SIG-M5 treated with dmso at 0.1 percent for 504 hours (cell line): ENCODE results near the gene LMAN2.

Source experiments
- DNase-seq: peaks from one replicate; lab custom pipeline; 2025; ENCODE audit not compliant: unreplicated experiment; lab: John Stamatoyannopoulos, UW

The LMAN2 gene, protein sequence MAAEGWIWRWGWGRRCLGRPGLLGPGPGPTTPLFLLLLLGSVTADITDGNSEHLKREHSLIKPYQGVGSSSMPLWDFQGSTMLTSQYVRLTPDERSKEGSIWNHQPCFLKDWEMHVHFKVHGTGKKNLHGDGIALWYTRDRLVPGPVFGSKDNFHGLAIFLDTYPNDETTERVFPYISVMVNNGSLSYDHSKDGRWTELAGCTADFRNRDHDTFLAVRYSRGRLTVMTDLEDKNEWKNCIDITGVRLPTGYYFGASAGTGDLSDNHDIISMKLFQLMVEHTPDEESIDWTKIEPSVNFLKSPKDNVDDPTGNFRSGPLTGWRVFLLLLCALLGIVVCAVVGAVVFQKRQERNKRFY

DNA sequence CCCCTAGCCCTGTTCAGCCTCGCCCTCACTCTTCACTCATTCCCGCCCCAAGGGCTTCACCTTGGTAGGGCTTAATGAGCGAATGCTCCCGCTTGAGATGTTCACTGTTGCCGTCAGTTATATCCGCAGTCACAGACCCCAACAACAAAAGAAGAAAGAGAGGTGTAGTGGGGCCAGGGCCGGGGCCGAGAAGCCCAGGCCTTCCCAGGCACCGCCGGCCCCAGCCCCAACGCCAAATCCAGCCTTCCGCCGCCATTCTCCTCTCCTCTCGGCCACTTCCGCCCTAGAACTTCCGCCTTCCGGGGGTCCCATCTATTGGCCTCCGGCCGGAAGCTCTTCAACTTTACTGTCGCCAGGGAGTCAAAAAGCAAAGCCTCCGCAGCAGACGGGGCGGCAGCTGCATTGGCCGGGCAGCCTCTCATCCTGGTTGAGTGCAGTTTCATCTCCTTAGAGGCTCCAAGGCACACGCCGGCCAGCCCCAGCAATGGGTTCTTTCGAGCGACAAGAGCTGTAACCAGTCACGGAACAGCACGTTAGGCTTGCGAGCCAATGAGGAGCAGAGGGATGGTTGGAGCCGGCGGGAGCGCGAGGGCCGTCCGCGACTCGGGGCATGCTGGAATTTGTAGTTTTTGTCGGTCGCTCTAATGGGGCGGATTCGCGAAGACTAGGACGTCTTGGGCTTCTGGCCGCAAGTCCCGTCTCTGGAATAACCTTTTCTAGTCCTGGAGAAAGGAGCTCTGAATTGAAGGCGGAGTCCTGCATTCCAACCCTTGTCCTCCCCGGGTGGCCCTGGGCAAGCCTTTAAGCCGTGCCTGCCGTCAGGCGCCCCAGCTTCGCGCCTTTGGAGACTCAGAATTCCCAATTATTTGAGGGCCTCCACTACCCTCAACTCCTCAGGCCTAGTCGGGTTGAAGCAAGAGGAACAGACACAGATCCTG lies at the start of gene LMAN2:
TSS of gene LMAN2 (minus strand) at position 277 of the 938 bp plus-strand sequence. CDS start at position 256, 21 bp downstream.
- DNase-seq: peak; percentile 96

DNA sequence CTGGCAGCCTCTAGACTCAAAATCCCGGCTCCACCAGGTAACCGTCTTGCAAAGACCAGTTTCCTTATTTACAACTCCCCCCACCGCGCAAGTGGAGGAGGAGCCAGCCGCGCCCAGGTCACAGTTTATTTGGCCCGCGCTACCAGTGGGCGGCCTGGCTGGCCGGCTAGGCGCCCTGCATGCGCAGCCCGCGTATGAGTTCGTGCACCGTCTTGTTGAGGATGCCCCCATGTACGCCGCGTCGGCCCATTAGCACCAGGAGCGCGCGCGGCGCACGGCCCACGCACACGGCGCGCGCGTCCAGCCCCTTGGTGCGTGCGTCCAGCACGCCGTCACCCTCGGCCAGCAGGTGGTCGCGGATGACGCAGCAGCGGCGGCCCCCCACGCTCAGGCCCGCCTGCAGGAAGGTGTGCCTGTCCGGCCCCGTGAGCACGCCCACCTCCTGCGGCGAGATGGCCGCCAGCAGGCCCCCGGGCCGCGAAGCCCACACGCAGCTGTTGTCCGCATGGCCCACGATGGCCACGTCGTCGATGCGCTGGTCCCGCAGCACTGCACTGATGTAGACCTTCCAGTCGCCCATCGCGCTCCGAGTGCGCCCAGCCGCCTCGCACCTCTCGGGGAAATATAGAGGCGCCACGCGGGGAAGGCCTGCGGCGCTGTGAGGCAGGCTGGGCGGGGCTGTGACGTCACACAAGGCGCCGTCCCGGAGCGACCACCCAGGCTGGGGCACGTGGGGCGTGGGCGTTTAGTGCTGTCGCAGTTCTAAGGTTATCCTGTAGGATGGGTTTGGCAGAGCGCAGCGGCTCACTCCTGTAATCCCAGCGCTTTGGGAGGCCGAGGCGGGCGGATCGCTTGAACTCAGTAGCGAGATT lies 48.8 kb upstream of the LMAN2 start, which contains the start of gene PFN3:
TSS of gene PFN3 (minus strand) at position 665 of the 872 bp plus-strand sequence. CDS start at position 580, 85 bp downstream.
- no peak for DNase-seq

DNA sequence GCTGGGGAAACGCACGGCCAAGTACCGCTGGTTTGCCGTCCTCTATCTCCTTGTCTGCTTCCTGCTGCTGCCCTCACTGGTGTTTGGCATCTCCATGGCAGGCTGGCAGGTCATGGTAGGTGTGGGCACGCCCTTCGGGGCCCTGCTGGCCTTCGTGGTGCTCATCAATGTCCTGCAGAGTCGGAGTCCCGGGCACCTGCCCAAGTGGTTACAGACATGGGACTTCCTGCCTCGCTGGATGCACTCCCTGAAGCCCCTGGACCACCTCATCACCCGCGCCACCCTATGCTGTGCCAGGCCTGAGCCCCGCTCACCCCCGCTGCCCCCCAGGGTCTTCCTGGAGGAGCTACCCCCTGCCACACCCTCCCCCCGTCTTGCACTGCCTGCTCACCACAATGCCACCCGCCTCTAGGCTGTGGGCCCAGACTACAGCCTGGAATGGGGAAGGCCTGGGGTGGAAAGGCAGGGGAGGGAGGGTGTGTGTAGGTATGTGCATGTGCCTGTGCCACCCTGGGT lies 46.5 kb upstream of the LMAN2 start:
- no peak for DNase-seq

DNA sequence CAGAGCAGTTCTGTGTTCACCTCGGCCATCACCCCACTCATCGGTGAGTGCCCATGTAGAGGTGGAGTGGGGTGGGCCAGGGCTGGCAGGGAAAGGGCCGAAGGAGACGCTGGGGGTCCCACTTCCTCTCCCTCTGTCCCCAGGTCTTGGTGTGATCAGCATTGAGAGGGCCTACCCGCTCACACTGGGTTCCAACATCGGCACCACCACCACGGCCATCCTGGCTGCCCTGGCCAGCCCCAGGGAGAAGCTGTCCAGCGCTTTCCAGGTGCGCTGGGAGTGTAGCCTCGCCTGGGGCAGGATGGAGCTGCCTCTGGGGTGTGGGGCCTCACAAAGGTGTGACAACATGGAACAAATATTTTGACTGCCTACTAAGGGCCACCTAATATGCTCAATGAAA lies 45.3 kb upstream of the LMAN2 start:
- no peak for DNase-seq

DNA sequence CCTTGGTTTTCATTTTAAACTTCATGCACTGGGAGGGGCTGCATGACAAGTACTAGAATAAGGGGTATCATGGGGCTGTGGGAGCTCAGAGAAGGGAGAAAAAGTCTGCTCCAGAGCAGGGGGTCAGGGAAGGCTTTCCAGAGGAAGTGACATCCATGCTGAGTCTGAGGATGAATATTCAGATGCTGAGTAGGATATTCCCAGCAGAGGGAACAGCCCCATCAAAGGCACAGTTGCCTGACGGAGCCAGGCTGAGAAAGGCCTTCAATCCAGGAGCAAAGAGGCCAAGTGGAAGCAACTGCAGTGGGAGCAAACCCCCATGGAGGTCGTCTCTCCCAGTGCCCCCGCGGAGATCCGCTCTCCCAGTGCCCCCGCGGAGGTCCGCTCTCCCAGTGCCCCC lies 44.6 kb upstream of the LMAN2 start:
- no peak for DNase-seq

DNA sequence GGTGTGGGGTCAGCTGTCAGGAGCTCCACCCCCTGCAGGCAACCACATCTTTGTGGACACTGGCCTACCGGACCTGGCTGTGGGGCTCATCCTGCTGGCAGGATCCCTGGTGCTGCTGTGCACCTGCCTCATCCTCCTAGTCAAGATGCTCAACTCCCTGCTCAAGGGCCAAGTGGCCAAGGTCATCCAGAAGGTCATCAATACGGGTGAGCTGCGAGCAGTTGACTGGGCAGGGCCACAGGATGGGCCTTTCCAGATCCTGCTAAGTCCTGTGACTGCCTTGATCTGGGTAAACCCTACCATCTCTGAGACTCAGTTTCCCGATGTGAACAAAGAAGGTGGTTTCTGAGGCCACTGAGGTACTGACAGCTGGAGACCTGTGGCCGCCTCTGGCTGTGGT lies 42.5 kb upstream of the LMAN2 start:
- DNase-seq: no peak

DNA sequence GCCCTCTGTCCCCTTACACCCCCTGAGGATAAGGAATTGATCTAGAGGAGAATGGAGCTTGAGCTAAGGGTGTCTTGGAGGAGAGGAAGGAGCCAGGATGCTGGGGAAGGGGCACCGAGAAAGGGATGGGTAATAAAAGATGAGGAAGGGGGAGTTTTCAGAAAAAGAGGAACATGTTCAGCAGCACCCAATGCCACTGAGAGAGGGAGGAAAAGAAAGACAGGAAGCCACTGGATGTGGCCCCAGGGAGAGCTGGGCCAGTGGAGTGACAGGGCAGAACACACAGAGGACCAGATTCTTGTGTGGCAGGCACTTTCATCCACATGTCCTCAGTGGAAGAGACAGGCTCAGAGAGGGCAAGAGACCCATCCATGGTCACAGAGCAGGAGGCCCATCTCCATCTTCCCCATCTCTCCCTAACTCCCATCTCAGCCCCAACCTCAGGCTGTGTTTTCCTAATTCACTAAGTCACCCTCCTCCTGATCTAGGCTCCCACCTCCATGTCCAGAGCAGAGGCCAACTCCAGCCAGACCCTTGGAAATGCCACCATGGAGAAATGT lies 41.8 kb upstream of the LMAN2 start:
- peak; percentile 71 for DNase-seq

DNA sequence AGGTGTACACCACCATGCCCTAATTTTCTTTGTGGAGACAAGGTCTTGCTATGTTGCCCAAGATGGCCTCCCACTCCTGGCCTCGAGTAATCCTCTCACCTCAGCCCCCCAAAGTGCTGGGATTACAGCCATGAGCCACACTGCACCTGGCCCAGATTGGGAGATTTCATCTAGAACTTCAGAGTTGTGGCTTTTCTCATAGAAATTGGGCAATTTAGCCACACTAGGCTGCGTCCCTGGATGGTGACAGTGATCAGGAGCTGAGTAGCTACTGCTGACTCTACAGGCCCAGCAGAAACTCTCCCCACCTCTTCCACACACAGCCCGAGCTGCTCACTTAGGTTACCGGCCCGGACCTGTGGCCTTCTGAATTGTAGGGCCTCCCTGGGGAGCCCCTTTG lies 41.3 kb upstream of the LMAN2 start:
- DNase-seq: peak; percentile 22

DNA sequence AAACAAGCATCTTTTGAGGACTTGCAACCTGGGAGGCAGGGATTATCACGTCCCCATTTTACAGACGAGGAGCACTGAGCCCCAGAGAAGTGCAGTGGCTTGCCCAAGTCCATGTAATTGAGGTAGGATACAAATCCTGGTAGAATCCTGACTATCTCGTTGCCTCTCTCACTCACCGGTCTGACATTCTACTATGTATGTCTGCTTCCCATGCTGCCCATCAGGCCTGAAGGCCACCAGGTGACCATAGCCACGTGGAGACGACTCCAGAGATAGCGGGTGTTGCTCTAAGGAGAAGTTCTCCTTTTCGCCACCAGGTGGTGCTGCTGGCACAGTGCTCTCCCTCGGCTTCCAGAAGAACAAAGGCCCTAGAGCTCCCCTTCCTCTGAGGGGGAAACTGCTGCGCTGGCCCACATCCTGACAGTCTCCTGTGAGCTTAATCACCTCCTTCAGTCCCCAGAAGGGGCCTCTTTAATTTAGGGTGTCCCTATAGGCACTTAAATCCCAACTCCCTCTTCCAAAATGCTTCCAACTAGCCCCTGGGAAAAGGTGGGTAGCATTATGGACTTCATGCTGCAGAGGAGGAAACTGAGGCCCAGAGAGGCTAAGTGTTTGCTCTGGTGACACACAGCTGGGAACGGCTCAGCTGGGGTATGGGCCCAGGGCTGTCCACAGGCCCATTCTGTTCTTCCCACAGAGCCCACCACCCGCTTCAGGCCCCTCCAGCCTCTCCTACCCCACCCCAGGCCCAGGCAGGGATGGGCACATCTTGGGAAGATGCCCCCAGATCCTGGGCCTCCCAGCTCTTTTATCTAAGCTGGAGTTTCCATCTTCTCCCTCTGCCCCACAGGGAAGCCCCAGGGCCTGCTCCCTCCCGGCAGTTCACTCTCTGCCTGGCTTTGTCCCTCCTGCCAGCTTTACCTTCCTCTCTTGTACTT lies 39.2 kb upstream of the LMAN2 start:
- peak; percentile 80 for DNase-seq

DNA sequence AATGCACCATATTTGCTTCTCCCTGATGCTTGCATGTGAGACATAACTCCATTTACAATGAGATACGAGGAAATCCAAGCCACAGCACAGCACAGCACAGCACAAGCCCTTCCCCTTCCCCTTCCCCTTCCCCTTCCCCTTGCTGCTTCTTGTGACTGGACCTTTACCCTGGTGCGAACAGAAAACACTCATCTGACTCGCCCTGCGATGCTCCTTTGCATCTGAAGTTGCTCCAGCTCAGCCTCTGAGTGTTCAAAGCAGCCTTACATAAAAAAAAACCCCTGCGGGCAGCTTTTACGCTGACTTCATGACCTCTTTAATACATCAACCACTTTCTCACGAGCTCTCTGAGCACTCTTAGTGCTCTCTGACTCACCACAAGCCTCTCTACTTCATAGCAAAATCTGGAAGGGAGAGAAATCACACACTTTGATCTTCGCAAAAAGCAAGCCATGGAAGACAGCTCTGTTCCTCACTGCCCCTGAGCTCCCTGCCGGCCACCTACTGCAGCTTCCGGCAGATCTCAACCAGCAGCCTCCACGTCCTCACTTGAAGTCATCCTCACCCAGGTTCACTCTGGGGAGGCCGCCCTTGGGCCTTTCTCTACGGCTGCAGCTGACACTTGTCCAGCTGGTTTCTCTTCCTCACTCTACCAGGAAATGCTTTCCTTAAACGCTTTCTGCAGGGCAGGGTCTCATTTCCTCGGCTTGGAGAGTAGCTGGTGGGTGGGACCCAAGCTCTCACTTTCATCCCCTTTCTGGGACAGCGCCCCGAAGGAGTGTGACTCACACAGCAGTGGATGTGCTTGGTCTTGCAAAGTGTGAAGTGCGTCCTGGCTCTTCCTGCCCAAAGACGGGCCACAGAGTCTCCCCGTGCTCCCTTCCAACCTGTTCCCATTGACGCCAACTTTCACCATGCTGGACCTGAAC lies 38.0 kb upstream of the LMAN2 start:
- peak; percentile 81 for DNase-seq

DNA sequence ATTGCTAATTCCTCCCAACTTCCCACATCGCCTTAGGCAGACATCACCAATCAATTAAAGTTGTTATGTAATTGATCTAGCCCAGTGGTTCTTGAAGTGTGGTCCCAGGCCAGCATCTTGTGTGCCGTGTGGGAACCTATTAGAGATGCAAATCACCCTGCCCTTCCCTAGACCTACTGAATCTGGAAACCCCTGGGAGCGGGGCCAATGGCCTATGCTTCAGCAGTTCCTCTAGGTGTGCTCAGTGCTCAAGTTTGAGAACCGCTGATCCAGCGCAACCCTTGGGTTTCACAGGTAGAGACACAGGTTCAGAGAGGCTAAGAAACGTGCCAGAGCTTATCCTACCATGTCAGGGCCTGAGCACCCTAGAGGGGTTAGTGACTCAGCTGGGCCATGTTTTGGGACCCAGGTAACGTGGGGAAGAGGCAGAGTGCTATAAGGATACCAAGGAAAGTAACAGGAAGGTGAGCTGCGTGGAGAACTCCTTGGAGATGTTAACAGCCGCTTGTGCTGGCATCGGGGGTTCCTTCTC lies 37.1 kb upstream of the LMAN2 start:
- DNase-seq: no peak

DNA sequence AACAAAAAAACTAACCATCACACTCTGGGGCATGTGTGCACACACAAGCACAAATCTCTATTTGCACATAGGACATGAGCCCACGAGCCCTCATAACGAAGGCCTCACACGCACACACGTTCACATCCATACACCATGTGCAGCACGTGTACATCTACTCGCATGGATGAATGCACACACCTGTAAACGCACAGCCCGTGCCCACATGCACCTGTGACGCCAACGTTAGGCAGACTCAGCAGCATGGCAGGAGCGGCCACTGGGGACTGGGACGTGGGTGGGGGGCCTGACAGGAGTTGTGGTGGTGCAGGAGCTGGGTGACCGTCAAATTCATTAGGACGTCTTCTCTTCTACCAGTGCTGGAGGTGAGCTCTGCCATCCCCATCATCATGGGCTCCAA lies 35.9 kb upstream of the LMAN2 start:
- no peak for DNase-seq

DNA sequence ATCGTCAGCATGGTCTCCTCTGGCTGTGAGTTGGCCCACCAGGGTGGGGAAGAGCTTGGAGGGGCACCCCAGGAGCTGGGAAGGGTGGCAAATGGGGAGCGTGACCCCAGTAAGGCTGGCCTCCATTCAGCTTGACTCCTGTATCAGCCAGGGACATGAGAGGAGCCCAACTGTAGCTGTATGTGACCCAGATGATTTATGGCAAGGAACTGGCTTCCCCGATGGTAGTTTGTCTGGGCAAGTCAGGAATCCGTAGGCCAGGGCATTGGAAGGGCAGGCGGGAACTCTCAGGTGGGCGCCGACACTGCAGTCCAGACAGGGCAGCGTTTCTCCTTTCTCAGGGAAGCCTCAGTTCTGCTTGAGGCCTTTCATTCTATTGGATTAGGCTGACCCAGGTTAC lies 35.1 kb upstream of the LMAN2 start:
- no peak for DNase-seq

DNA sequence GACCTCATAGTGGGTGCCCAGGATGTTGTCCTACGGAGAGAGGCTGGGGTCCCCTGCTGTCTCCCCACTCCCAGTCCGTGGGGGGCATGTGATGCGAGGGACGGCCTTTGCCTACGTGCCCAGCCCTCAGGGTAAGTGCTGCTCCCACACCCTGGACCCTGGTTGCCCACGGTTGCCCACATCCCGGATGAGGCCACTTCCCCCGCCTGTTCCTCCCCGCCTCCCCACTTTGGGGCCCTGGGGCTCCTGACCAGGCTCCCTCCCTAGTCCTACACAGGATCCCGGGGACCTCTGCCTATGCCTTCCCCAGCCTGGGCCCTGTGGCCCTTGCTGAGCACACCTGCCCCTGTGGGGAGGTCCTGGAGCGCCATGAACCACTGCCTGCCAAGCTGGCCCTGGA lies 34.3 kb upstream of the LMAN2 start:
- DNase-seq: no peak

DNA sequence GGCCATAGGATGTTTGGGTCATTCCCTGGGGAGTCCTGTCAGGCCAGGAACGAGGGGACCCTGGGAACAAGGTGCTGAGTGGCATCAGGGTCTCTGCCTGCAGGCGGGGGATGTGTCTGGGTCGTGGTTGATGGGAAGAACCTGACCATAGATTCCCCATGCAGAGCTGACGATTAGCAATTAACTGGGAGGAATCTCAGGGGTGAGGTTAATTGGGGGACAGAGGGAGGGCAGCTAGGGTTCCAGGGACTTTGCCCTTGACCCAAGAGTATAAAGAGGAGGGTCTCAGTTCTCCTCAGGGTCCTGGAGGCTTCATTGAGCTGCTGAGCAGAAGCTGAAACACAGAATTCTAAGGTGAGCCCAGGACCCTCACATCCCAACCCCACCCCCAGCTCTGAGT lies 32.7 kb upstream of the LMAN2 start, which contains the start of gene SLC34A1:
TSS of gene SLC34A1 (plus strand) at position 301 of the 400 bp plus-strand sequence. CDS start 1,308 bp downstream, outside the sequence.
- DNase-seq: no peak

DNA sequence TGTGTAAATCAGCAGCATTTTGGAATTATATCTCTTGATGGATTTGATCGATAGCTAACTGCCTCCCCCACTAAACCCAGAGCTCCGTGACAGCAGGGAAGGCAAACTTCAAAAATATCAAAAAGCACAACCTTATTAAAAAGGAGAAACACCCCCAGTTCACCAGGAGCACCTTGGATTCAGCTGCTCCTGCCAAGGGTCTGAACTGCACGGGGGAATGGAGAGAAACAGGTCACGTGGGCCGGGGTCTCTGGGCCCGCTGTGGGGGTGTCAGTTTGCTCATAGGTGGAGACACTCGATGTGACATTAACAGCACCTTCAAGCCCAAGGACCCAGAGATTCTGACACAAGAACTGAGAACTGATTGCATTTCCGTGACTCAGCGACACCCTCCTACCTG lies 31.7 kb upstream of the LMAN2 start:
- no peak for DNase-seq

DNA sequence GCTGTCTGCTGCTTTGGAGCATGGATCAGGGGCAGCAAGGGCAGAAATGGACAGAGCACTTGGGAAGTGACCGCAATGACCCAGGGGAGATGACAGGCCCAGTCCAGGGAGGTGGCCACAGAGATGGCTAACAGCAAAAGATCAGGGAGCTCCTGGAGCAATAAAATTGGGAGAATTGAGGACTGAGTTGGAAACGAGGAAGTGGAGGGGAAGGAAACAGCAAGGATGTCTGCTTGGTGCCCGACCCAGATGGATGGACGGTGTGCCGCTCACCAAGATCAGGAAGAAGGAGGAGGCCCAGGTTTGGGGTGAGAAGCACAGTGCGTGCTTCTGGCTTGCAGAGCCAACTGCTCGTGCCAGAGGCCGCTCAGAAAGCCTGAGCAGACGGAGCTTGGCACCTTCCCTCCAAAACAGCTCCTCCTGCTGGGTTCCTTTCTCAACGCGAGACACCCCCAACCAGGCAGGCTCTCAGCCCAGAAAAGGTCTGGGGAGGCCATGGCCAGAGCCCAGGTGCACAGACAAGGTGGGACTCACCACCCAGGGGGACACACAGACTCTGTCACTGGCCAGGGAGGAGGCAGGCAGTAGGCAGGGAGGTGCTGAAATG lies 31.1 kb upstream of the LMAN2 start:
- peak; percentile 27 for DNase-seq

DNA sequence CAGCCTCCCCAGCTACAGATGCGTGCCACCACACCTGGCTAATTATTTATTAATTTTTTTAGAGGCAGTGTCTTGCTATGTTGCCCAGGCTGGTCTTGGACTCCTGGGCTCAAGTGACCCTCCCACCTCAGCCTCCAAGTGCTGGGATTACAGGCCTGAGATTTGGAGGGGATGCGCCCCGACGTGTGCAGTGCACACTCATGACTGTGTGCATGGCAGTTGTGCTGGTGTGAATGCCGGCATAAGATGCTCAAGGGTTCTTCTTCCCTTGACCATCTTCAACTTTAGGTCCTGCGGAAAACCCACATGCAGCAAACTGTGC lies 29.3 kb upstream of the LMAN2 start:
- DNase-seq: no peak
